Activated naive CD8-positive, alpha-beta T cell treated with anti-CD3 and anti-CD28 coated beads, Interleukin-2, amount 50 U/mL, for 24 hours (primary cell): ENCODE data around the gene VWA5B1.

Experiments
- ATAC-seq: fragments of 150-1000 bp; cut with Tn5 transposase; one replicate; pipeline ENCODE4 v1.10.0; 2021
- DNase-seq: peaks from one replicate; pipeline ENCODE4 v3.0.0; 2021
- H3K27ac Mint-ChIP-seq: one replicate; pipeline ENCODE4 v1.8.0; 2021; ENCODE audit warnings: mild to moderate bottlenecking, mixed read lengths
- H3K27me3 Mint-ChIP-seq: one replicate; pipeline ENCODE4 v1.8.0; 2021; ENCODE audit warnings: mixed read lengths
- H3K36me3 Mint-ChIP-seq: one replicate; pipeline ENCODE4 v1.8.0; 2021; ENCODE audit warnings: low read depth, mixed read lengths
- H3K4me1 Mint-ChIP-seq: one replicate; pipeline ENCODE4 v1.8.0; 2021; ENCODE audit warnings: mixed read lengths
- H3K4me3 Mint-ChIP-seq: one replicate; pipeline ENCODE4 v1.8.0; 2021; ENCODE audit warnings: mild to moderate bottlenecking, moderate library complexity, mixed read lengths
- H3K9me3 Mint-ChIP-seq: one replicate; pipeline ENCODE4 v1.8.0; 2021; ENCODE audit warnings: mixed read lengths

VWA5B1 gene, protein sequence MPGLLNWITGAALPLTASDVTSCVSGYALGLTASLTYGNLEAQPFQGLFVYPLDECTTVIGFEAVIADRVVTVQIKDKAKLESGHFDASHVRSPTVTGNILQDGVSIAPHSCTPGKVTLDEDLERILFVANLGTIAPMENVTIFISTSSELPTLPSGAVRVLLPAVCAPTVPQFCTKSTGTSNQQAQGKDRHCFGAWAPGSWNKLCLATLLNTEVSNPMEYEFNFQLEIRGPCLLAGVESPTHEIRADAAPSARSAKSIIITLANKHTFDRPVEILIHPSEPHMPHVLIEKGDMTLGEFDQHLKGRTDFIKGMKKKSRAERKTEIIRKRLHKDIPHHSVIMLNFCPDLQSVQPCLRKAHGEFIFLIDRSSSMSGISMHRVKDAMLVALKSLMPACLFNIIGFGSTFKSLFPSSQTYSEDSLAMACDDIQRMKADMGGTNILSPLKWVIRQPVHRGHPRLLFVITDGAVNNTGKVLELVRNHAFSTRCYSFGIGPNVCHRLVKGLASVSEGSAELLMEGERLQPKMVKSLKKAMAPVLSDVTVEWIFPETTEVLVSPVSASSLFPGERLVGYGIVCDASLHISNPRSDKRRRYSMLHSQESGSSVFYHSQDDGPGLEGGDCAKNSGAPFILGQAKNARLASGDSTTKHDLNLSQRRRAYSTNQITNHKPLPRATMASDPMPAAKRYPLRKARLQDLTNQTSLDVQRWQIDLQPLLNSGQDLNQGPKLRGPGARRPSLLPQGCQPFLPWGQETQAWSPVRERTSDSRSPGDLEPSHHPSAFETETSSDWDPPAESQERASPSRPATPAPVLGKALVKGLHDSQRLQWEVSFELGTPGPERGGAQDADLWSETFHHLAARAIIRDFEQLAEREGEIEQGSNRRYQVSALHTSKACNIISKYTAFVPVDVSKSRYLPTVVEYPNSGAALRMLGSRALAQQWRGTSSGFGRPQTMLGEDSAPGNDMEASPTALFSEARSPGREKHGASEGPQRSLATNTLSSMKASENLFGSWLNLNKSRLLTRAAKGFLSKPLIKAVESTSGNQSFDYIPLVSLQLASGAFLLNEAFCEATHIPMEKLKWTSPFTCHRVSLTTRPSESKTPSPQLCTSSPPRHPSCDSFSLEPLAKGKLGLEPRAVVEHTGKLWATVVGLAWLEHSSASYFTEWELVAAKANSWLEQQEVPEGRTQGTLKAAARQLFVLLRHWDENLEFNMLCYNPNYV

DNA sequence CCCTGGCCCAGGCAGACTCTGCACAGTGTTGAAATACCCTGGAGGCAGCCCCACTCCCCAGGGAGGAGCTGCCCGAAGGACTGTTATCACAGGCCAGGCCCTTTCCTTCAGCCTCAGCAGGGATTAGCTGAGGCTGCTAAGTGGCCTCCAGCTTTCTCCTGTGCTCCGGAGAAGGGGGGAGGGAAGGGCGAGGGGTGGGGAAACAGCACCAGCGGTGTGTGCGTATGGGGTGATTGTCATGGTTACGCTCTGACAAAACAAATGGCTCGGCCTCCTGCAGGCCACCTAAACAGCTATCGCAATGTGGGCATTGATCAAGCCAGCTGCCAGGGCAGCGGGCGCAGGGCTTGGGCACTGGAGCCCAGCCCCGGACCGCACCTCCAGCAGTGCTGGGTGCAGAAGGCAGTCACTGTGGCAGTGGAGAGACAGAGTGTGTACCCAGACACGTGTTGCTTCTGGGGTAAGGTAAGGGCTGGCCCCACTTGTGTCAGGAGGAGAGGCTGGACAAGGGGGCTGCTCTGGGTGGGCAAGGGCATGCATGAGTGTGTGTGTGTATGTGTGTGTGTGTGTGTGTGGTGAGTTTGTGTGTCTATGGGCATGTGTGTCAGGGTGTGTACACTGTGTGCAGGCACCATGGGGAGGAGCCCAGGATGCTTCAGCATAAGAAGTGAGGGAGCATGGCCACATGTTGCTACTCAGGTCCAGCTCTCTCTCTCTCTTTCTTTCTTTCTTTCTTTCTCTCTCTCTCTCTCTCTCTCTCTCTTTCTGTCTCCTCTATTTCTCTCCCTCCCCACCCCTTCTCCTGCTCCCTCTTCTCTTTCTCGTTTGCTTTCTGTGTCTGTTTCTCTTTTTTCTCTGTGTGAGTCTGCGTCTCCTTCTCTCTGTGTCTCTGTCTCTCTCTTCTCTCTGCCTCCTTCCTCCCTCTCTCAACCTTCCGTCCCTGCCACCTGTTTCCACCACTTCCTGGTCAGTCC is at the start of gene VWA5B1:
Gene VWA5B1 (plus strand): TSS at position 252 of the 974 bp plus-strand sequence. CDS start 19,727 bp downstream, outside the sequence.
- H3K27ac Mint-ChIP-seq: no peak within 1 kb of the TSS
- H3K36me3 Mint-ChIP-seq: no peaks in the 10 kb centered on the region
- DNase-seq (no peak), ATAC-seq (no peak)
- no peak within 1 kb of the TSS for H3K4me3 Mint-ChIP-seq
- peaks cover 8% of the 10 kb centered on the region for H3K4me1 Mint-ChIP-seq
- peaks cover 3% of the 10 kb centered on the region for H3K9me3 Mint-ChIP-seq
- peaks cover 45% of the 10 kb centered on the region for H3K27me3 Mint-ChIP-seq

DNA sequence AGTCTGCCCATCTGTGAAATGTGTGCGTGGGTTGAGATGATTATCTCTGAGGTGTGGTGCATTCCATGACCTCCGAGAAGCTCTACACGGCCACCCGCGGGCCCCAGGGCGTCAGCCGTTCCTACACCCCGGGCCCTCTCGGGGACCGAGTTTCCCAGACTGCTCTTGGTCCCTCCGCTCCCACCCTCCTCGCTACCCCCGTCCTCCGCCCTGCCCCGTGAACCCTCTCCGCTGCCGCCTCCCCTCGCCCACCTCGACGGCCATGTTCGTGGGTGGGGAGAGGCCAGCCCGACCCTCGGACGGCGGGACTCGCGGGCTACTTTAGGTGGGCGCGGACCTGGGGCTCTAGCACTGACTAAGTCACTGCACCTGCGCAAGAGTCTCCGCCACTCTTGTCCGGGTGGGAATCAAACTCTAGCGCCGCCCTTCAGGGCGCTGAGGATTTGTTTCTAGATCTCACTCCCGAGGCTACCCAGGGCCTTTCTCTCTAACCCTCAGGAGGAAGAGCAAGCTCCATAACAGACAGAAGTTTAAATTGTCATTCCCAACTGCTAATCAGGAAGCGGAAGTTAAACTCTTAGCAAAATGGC is 47.7 kb upstream of the VWA5B1 start:
- Mint-ChIP-seq H3K9me3 (no peaks in the 10 kb centered on the region), H3K4me3 (no peak overlapping the region), H3K36me3 (no peaks in the 10 kb centered on the region), H3K27me3 (peaks cover 20% of the 10 kb centered on the region), H3K4me1 (peaks cover 3% of the 10 kb centered on the region), H3K27ac (no peak overlapping the region)
- DNase-seq: no peak
- no peak for ATAC-seq

DNA sequence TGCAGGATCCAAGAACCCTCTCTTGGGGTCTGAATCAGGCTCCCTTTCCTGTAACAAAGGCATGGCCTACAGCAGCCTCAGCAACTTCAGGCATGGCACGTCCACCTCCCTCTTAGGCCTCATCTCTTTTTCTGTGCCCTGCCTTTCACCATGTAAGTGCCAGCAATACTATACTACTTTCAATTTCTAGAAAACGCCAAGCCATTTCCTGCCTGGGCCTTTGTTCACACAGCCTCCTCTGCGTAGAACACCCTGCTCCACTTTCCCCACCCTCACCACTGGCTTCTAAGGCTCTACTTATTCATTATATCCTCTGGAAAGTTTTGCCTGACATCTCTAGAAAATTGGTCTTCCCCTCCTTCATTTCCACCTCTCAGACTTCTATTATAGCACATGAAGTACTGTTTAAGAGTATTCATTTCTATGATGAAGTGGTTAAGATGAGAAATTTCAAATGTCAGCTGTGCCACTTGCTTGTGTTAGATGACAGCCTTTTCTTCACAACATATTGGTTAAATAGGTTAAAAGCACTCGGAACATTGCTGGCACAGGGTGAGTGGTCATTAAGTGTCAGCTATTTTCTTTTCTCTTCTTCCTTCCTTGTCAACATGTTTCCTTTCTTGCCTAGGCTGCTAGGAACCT is 41.6 kb upstream of the VWA5B1 start:
- DNase-seq (peak; percentile 45), ATAC-seq (peak; percentile 95)
- H3K4me1 Mint-ChIP-seq: peaks cover 26% of the 10 kb centered on the region
- H3K36me3 Mint-ChIP-seq: no peaks in the 10 kb centered on the region
- no peaks in the 10 kb centered on the region for H3K27me3 Mint-ChIP-seq
- no peaks in the 10 kb centered on the region for H3K9me3 Mint-ChIP-seq
- peak overlapping the region; percentile 54 for H3K4me3 Mint-ChIP-seq
- peak overlapping the region; percentile 94 for H3K27ac Mint-ChIP-seq

DNA sequence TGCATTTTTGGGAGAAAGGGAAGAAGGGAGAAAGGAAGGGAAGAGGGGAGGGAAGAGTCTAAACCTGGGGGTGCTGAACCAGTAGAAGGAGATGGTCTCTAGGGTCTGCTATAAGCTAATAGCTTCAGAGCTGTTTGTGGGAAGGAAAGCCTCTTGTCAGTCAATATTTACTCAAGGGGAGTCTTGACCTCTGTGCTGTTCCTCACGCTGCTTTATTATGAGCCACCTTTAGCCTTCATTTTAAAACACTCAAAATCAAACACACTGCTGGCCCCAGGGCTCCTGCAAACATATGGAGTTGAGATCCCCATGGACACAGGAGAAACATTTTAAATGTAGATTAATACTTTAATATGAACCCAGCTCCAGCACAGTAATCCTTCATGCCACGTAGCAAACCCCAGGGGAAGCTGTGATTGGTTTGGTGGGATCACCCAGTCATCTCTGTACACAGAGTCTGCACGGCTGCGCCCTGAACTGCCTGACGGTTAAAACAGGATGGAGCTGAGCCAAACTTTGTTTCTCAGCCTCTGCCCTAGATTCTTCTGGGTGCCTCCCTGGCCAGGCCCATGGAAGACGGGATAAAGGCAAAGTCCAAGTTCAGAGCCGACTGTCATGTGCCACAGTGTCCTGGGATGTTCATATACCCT is 40.2 kb upstream of the VWA5B1 start:
- H3K27ac Mint-ChIP-seq: no peak overlapping the region
- H3K4me1 Mint-ChIP-seq: peaks cover 27% of the 10 kb centered on the region
- H3K9me3 Mint-ChIP-seq: no peaks in the 10 kb centered on the region
- H3K36me3 Mint-ChIP-seq: no peaks in the 10 kb centered on the region
- no peaks in the 10 kb centered on the region for H3K27me3 Mint-ChIP-seq
- H3K4me3 Mint-ChIP-seq: no peak overlapping the region
- DNase-seq: peak; percentile 8
- no peak for ATAC-seq

DNA sequence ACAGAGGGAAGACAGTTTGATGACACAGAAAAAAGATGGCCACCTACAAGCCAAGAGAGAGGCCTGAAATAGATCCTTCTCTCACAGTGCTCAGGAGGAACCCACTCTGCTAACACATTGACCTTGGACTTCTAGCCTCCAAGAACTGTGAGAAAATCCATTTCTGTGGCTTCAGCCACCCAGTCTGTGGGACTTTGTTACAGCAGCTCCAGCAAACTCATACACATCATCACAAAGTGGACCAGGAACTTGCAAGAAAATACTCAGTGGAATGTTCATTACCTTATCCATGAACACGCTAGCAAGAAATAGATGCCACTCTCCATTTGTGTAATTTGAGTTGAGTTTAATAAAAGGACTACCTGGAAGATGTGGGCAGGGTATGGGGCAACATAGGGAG is 38.1 kb upstream of the VWA5B1 start:
- DNase-seq: no peak
- ATAC-seq: no peak
- H3K9me3 Mint-ChIP-seq: no peaks in the 10 kb centered on the region
- H3K4me3 Mint-ChIP-seq: no peak overlapping the region
- H3K27me3 Mint-ChIP-seq: peaks cover 2% of the 10 kb centered on the region
- H3K27ac Mint-ChIP-seq: no peak overlapping the region
- peaks cover 27% of the 10 kb centered on the region for H3K4me1 Mint-ChIP-seq
- H3K36me3 Mint-ChIP-seq: no peaks in the 10 kb centered on the region

DNA sequence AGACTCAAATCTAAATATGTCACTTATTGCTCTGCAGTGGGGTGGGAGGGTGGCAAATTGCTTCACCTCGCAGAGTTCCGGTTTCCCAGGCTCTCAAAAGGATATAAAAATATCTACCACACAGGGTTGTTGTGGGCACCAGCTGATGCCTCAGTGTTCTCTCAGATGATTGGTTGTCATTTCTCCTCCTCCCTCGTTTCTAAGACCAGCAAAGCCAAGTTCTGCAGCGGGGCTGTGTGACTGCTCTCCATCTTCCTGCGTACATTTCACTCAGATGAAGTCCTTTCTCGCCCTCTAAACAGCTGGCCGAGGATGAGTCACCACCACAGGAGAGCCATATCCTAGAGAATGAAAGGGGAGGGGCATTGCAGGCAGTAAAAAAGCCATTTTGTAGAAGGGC is 35.0 kb upstream of the VWA5B1 start:
- DNase-seq: no peak
- Mint-ChIP-seq H3K9me3 (no peaks in the 10 kb centered on the region), H3K27ac (no peak overlapping the region), H3K27me3 (peaks cover 13% of the 10 kb centered on the region), H3K36me3 (no peaks in the 10 kb centered on the region), H3K4me3 (no peak overlapping the region), H3K4me1 (peaks cover 4% of the 10 kb centered on the region)
- ATAC-seq: no peak

DNA sequence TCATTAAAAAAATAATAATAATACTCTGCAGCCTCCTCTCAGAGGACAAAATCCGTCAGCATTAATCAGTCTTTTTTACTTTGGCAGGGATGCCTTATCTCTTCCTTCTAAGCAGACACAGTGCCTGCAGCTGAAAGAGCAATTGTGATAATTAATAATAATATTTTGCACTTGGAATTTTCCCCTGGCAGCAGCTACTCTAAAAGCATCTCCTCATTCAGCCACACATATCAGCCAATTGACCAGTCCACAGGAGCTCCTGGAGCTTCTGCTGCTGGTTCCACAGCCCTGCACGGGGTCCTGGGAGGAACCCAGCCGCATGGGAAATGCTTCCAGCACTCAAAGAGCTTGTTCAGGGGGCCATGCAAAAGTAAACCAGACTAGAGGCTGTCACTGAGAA is 31.0 kb upstream of the VWA5B1 start:
- Mint-ChIP-seq H3K9me3 (no peaks in the 10 kb centered on the region), H3K27ac (no peak overlapping the region), H3K36me3 (no peaks in the 10 kb centered on the region), H3K27me3 (peaks cover 25% of the 10 kb centered on the region), H3K4me3 (no peak overlapping the region), H3K4me1 (no peaks in the 10 kb centered on the region)
- no peak for ATAC-seq
- DNase-seq: no peak

DNA sequence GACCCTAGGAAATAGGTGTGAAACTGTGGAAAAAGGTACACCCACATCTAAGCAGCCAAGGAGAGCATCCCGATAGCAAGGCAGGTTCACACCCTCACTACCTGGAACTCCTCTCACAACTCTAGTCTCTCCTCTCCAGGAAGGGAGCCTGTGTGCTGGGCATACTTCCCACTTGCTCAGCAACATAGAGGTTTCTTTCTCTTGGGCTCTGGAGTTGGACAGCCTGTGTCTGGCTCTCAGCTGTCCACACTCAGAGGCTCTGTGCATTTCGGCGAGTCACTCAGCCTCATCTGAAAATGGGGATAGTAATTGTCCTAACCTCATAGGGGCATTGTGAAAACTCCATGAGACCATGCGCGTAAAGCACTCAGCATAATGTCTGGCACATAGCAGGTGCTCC is 29.6 kb upstream of the VWA5B1 start:
- no peaks in the 10 kb centered on the region for H3K36me3 Mint-ChIP-seq
- H3K9me3 Mint-ChIP-seq: no peaks in the 10 kb centered on the region
- DNase-seq: no peak
- H3K4me1 Mint-ChIP-seq: no peaks in the 10 kb centered on the region
- ATAC-seq: no peak
- H3K4me3 Mint-ChIP-seq: no peak overlapping the region
- no peak overlapping the region for H3K27ac Mint-ChIP-seq
- H3K27me3 Mint-ChIP-seq: peaks cover 28% of the 10 kb centered on the region

DNA sequence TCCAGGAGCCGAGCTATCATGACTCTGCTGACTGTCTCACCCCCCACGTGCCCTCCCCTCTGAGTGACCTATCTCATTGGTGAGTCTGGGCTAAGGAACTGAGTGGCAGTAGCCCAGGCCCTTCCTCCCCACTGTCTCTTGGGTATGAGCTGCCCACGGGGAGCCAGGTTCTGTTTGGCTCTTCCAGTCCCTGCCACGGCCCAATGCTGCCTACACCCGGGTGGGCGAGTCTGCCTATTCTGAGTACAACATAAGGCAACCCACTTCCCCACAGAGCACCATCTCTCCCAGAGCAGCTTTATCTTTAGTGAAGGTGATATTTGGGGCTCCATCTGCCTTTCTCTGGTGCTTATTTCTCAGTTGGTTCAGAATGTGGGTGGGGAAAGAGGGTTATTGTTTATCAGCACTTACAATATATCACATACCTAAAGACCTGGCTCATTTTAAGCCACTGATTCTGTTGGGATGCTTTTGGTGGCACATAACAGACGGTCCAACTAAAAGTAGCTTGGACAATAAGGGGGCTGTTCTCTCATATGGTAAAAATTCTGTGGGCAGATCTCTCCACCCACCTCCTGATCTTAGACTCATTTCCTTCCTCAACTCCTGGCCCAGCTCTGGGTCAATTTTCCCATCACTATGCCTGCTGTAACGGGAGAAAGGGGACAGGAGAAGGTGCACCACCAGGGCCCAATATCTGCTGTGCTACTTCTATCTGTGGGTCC is 27.7 kb upstream of the VWA5B1 start:
- no peak overlapping the region for H3K4me3 Mint-ChIP-seq

DNA sequence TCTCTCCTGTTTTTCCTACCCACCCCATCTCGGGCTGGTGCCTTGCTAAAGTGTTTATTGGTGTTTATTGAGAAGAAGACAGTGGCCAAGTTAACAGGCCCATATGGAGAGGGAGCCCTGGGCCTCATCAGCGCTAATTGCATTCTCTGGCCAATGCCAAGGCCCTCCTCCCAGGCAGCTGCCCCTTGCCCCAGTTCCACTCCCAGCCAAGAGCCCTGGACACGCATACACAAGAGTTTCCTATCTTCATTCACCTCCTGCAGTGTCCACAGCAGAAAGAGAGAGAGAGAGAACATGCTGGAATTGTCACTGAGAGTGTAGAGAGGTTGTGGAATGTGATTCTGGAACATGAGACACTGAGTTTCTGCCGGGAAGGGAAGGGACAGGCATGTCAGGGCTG is 25.4 kb upstream of the VWA5B1 start:
- Mint-ChIP-seq H3K27ac (no peak overlapping the region), H3K4me1 (no peaks in the 10 kb centered on the region), H3K27me3 (peaks cover 27% of the 10 kb centered on the region), H3K9me3 (no peaks in the 10 kb centered on the region), H3K4me3 (no peak overlapping the region), H3K36me3 (no peaks in the 10 kb centered on the region)
- ATAC-seq: no peak
- DNase-seq: no peak

More for the DNA sequence above, 27.7 kb upstream of the VWA5B1 start:
- no peaks in the 10 kb centered on the region for H3K4me1 Mint-ChIP-seq
- no peak for ATAC-seq
- DNase-seq: no peak
- H3K27ac Mint-ChIP-seq: no peak overlapping the region
- no peaks in the 10 kb centered on the region for H3K9me3 Mint-ChIP-seq
- peaks cover 26% of the 10 kb centered on the region for H3K27me3 Mint-ChIP-seq
- H3K36me3 Mint-ChIP-seq: no peaks in the 10 kb centered on the region

DNA sequence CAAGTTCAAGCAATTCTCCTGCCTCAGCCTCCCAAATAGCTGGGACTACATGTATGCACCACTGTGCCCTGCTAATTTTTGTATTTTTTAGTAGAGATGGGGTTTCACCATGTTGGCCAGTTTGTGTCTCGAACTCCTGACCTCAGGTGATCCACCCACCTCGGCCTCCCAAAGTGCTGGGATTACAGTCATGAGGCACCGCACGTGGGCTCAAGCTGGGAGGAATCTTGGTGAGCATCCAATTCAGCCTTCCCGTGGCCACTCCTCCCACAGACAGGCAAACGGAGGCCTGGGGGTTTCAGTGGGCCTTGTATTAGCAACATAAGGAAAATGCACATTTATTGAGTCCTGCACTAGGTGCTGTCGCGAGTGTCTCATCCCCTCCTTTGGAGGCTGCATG is 24.5 kb upstream of the VWA5B1 start:
- DNase-seq (no peak), ATAC-seq (no peak)
- peaks cover 7% of the 10 kb centered on the region for H3K9me3 Mint-ChIP-seq
- no peak overlapping the region for H3K4me3 Mint-ChIP-seq
- peaks cover 35% of the 10 kb centered on the region for H3K27me3 Mint-ChIP-seq
- H3K36me3 Mint-ChIP-seq: peaks cover 2% of the 10 kb centered on the region
- no peak overlapping the region for H3K27ac Mint-ChIP-seq
- no peaks in the 10 kb centered on the region for H3K4me1 Mint-ChIP-seq

DNA sequence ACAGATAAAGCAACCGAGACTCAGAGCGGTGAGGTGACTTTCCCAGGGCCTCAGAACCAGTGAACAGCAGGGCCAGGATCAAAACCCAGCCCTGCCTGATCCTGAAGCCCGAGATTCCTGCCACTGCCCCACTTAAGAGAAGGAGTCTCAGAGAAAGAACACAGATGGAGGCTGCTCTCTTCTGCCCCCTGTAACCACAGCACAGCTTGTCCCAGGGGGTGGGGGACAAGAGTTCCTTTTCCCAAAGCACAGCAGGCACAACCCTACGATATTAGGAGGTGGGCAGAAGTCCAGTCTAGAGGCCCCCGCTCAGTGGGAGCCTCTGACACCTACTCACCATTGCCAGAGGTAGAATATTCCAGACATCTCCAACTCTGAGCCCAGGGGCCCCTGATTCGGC is 24.0 kb upstream of the VWA5B1 start:
- peaks cover 8% of the 10 kb centered on the region for H3K9me3 Mint-ChIP-seq
- ATAC-seq (no peak), DNase-seq (no peak)
- H3K36me3 Mint-ChIP-seq: peaks cover 2% of the 10 kb centered on the region
- H3K4me1 Mint-ChIP-seq: no peaks in the 10 kb centered on the region
- H3K4me3 Mint-ChIP-seq: no peak overlapping the region
- H3K27me3 Mint-ChIP-seq: peaks cover 37% of the 10 kb centered on the region
- H3K27ac Mint-ChIP-seq: no peak overlapping the region
